PC-9 (cell line): Measurements from ENCODE around the gene IMMP2L. TPM values are rescaled to one million over a fixed set of nuclear protein-coding genes. Genes with fewer than 3 reads are reported as not detected.

Experiments
- BruUV-seq: library from RNA; stranded (reverse); fragments of 400-500 nt; replicated peaks from 2 replicates; lab custom pipeline; 2021; lab: Mats Ljungman, UMichigan
- CTCF ChIA-PET: fragments of 300-600 bp; sonication (Branson Sonifier 250); formaldehyde crosslinking; loops from one replicate; lab custom pipeline; 2022; ENCODE audit warnings: antibody characterized with exemption; lab: Charles Lee
- POLR2A ChIA-PET: fragments of 300-600 bp; sonication (Branson Sonifier 250); formaldehyde crosslinking; loops from one replicate; lab custom pipeline; 2022; ENCODE audit warnings: antibody characterized with exemption; ENCODE audit not compliant: unreplicated experiment; lab: Charles Lee
- DNase-seq, 2 experiments: peaks; one replicate each; pipeline versions ENCODE4 v3.0.0 to v3.0.0-alpha.2; 2015 to 2022; ENCODE audit warnings: mixed read lengths in 1 of 2
- H2AFZ ChIP-seq: fragments of 200-600 bp; sonication (generic); 2 replicates; pipeline ENCODE4 v1.8.1; 2017; ENCODE audit warnings: antibody characterized with exemption
- H3F3A ChIP-seq: fragments of 200-600 bp; sonication (generic); 2 replicates; pipeline ENCODE4 v1.8.1; 2017; ENCODE audit warnings: antibody characterized with exemption, mild to moderate bottlenecking, low read depth; ENCODE audit not compliant: insufficient read depth
- H3K27ac ChIP-seq: fragments of 200-600 bp; sonication (generic); 2 replicates; pipeline ENCODE4 v1.6.1; 2016; ENCODE audit warnings: mixed run types
- H3K27me3 ChIP-seq: fragments of 200-600 bp; sonication (generic); 2 replicates; pipeline ENCODE4 v1.6.1; 2016; ENCODE audit warnings: low read depth, mixed run types; ENCODE audit not compliant: insufficient read depth
- H3K36me3 ChIP-seq: fragments of 200-600 bp; sonication (generic); 2 replicates; pipeline ENCODE4 v1.6.1; 2016; ENCODE audit warnings: low read depth, mixed run types
- H3K4me1 ChIP-seq: fragments of 200-600 bp; sonication (generic); replicated peaks from 2 replicates; pipeline ENCODE4 v1.6.1; 2016; ENCODE audit warnings: mixed run types; ENCODE audit not compliant: insufficient read depth
- H3K4me2 ChIP-seq: fragments of 200-600 bp; sonication (generic); 2 replicates; pipeline ENCODE4 v1.6.1; 2017; ENCODE audit warnings: mixed run types
- H3K4me3 ChIP-seq: fragments of 200-600 bp; sonication (generic); 2 replicates; pipeline ENCODE4 v1.6.1; 2016; ENCODE audit warnings: mixed run types
- H3K79me2 ChIP-seq: fragments of 200-600 bp; sonication (generic); 2 replicates; pipeline ENCODE4 v1.6.1; 2017; ENCODE audit warnings: low read depth, mixed run types
- H3K9me2 ChIP-seq: fragments of 200-600 bp; sonication (generic); 2 replicates; pipeline ENCODE4 v1.8.1; 2017; ENCODE audit warnings: mild to moderate bottlenecking; ENCODE audit not compliant: insufficient read depth
- H3K9me3 ChIP-seq: fragments of 200-600 bp; sonication (generic); 2 replicates; pipeline ENCODE4 v1.8.1; 2016; ENCODE audit warnings: low read depth; ENCODE audit not compliant: insufficient read depth
- H4K20me1 ChIP-seq: fragments of 200-600 bp; sonication (generic); 2 replicates; pipeline ENCODE4 v1.8.1; 2017; ENCODE audit not compliant: insufficient read depth
- CTCF ChIP-seq: fragments of 200-600 bp; sonication (generic); conservative IDR thresholded peaks from 2 replicates; pipeline ENCODE4 v1.6.1; 2017; ENCODE audit warnings: mixed run types, antibody characterized with exemption, mild to moderate bottlenecking, moderate library complexity
- EZH2 ChIP-seq: fragments of 200-600 bp; sonication (generic); IDR thresholded peaks from 2 replicates; pipeline ENCODE4 v1.8.0; 2017; ENCODE audit warnings: antibody characterized with exemption, low read depth
- intact Hi-C: fragments of 100-400 bp; cut with micrococcal nuclease; formaldehyde crosslinking; loops from one replicate; pipeline ENCODE4 v1.10.0; 2022; ENCODE audit not compliant: unreplicated experiment
- total RNA-seq: library from RNA; stranded (reverse); gene quantifications from 2 replicates; pipeline ENCODE4 v1.2.3, GENCODE V29; 2021

Gene IMMP2L
- total RNA-seq, 1 experiment from 2014 or later, result 40.5 TPM

GRCh38 chr7:110944448-110944847 is 617.8 kb downstream of the IMMP2L start:
- no peaks in the 10 kb centered on the region for H3K9me2 ChIP-seq
- no peaks in the 10 kb centered on the region for H3K9me3 ChIP-seq
- no peaks in the 10 kb centered on the region for H3K79me2 ChIP-seq
- no peak overlapping the region for H3K4me2 ChIP-seq
- no peaks in the 10 kb centered on the region for H3F3A ChIP-seq
- DNase-seq, result no peak
- CTCF ChIA-PET, result no interaction called here
- H3K4me3 ChIP-seq, result no peak overlapping the region
- no peaks in the 10 kb centered on the region for H3K36me3 ChIP-seq
- H3K27ac ChIP-seq, result no peak overlapping the region
- no peaks in the 10 kb centered on the region for H3K4me1 ChIP-seq
- POLR2A ChIA-PET, result no interaction called here
- no peaks in the 10 kb centered on the region for H3K27me3 ChIP-seq
- TF ChIP-seq CTCF (no peak), EZH2 (no peak)
- no peak overlapping the region for H2AFZ ChIP-seq
- H4K20me1 ChIP-seq, result no peaks in the 10 kb centered on the region
- BruUV-seq, result no TSS peak
- intact Hi-C loops, result no loop called here

GRCh38 chr7:110943701-110944345 is 618.5 kb downstream of the IMMP2L start:
- H3K4me2 ChIP-seq, result no peak overlapping the region
- no peak overlapping the region for H2AFZ ChIP-seq
- H3F3A ChIP-seq, result no peaks in the 10 kb centered on the region
- no peaks in the 10 kb centered on the region for H3K27me3 ChIP-seq
- TF ChIP-seq CTCF, result no peak
- TF ChIP-seq EZH2, result no peak
- H3K36me3 ChIP-seq, result no peaks in the 10 kb centered on the region
- no peaks in the 10 kb centered on the region for H3K4me1 ChIP-seq
- H3K27ac ChIP-seq, result no peak overlapping the region
- H3K79me2 ChIP-seq, result no peaks in the 10 kb centered on the region
- H3K4me3 ChIP-seq, result no peak overlapping the region
- intact Hi-C loops, result no loop called here
- no peaks in the 10 kb centered on the region for H3K9me2 ChIP-seq
- H4K20me1 ChIP-seq, result no peaks in the 10 kb centered on the region
- DNase-seq, result no peak
- ChIA-PET POLR2A (no interaction called here), CTCF (no interaction called here)
- H3K9me3 ChIP-seq, result no peaks in the 10 kb centered on the region
- BruUV-seq, result no TSS peak

GRCh38 chr7:110941385-110941784 is 620.9 kb downstream of the IMMP2L start:
- Histone ChIP-seq H2AFZ (no peak overlapping the region), H3K4me3 (no peak overlapping the region), H3K4me1 (no peaks in the 10 kb centered on the region), H4K20me1 (no peaks in the 10 kb centered on the region), H3K27me3 (no peaks in the 10 kb centered on the region), H3K4me2 (no peak overlapping the region), H3K36me3 (no peaks in the 10 kb centered on the region), H3K79me2 (no peaks in the 10 kb centered on the region), H3K9me2 (no peaks in the 10 kb centered on the region), H3K9me3 (no peaks in the 10 kb centered on the region), H3K27ac (no peak overlapping the region), H3F3A (no peaks in the 10 kb centered on the region)
- TF ChIP-seq EZH2 (no peak), CTCF (no peak)
- intact Hi-C loops, result no loop called here
- ChIA-PET CTCF (no interaction called here), POLR2A (no interaction called here)
- DNase-seq, result no peak
- no TSS peak for BruUV-seq
